Prostate gland (tissue), 2 donors: ENCODE results near the gene NPDC1. TPM values are rescaled to one million over a fixed set of nuclear protein-coding genes. Genes with fewer than 3 reads are reported as not detected.
"Not testable (repeated sequence)": the region's sequence is repeated elsewhere in the genome, so short reads cannot be mapped to it uniquely, and the experiment has no call there.

Experiments
- DNase-seq: peaks from one replicate; pipeline ENCODE4 v3.0.0-alpha.2; 2019; ENCODE audit warnings: low spot score
- H3K27ac ChIP-seq, 2 donors: fragments of 200-600 bp; sonication (generic); 2 replicates each; pipeline ENCODE4 v1.5.1; 2017 to 2019
- H3K27me3 ChIP-seq: fragments of 200-600 bp; sonication (generic); replicated peaks from 2 replicates; pipeline ENCODE4 v1.5.1; 2019; ENCODE audit not compliant: insufficient read depth
- H3K36me3 ChIP-seq, 2 donors: fragments of 200-600 bp; sonication (generic); 1 replicate in 1 of 2; 2 replicates in 1 of 2; pipeline versions ENCODE4 v1.5.1 to v1.8.1; 2017 to 2019
- H3K4me1 ChIP-seq: fragments of 200-600 bp; sonication (generic); replicated peaks from 2 replicates; pipeline ENCODE4 v1.5.1; 2019
- H3K4me3 ChIP-seq, 2 donors: fragments of 200-600 bp; sonication (generic); 2 replicates each; pipeline ENCODE4 v1.5.1; 2017 to 2019
- H3K9me3 ChIP-seq: fragments of 200-600 bp; sonication (generic); 2 replicates; pipeline ENCODE4 v1.5.1; 2017
- CTCF ChIP-seq, 4 experiments: fragments of 200-600 bp in 2 of 4; fragments of 450-650 bp in 2 of 4; sonication (generic) in 2 of 4; IDR thresholded peaks; 1 replicate in 3 of 4; 2 replicates in 1 of 4; pipeline ENCODE4 v1.5.1; 2016 to 2019; ENCODE audit warnings: antibody characterized with exemption in 4 of 4, mild to moderate bottlenecking in 2 of 4, moderate library complexity in 2 of 4
- POLR2A ChIP-seq: fragments of 450-650 bp; IDR thresholded peaks from one replicate; pipeline ENCODE4 v1.6.1; 2016; ENCODE audit warnings: antibody characterized with exemption, mild to moderate bottlenecking
- POLR2AphosphoS5 ChIP-seq: sonication (generic); formaldehyde crosslinking; IDR thresholded peaks from one replicate; pipeline ENCODE4 v1.6.1; 2017; ENCODE audit warnings: antibody characterized with exemption
- WGBS: methylation state at CpG from one replicate; pipeline ENCODE4 v1.1.5; 2018; 5-methylcytosine and 5-hydroxymethylcytosine counted together
- intact Hi-C: fragments of 100-400 bp; cut with DNase I; formaldehyde crosslinking; loops from one replicate; pipeline ENCODE4 v1.14.2; 2022
- total RNA-seq, 2 donors: library from RNA; depleted of rRNA; stranded (reverse); fragments of >200 nt; gene quantifications; one replicate each; pipeline ENCODE4 v1.1.0, GENCODE V29; 2016

Gene NPDC1
- total RNA-seq, 2 donors from 2014 or later = 384 to 427 TPM

GRCh38 chr9:137035507-137035834, 10.5 kb downstream of the NPDC1 start:
- H3K36me3 ChIP-seq = peaks cover 4 to 5% of the 10 kb centered on the region in 2 donors
- H3K9me3 ChIP-seq = no peaks in the 10 kb centered on the region
- no peak for DNase-seq
- WGBS = 15% methylated on average over 9 of the region's 9 CpGs
- H3K27ac ChIP-seq = no peak overlapping the region
- H3K4me1 ChIP-seq = peaks cover 8% of the 10 kb centered on the region
- H3K4me3 ChIP-seq = no peak overlapping the region
- TF ChIP-seq POLR2AphosphoS5 = no peak
- TF ChIP-seq POLR2A = no peak
- TF ChIP-seq CTCF (IDR thresholded peaks at IDR 0.05) = no peak
- intact Hi-C loops = loop anchor here (5.0 kb wide), 2 partner anchors 193 to 248 kb away; partner anchors contain the start of gene AJM1
- no peaks in the 10 kb centered on the region for H3K27me3 ChIP-seq

GRCh38 chr9:137034709-137035506, 11.1 kb downstream of the NPDC1 start:
- intact Hi-C loops = loop anchor here (5.0 kb wide), 3 partner anchors 83 to 248 kb away; partner anchors contain the start of genes AJM1 and LCN12

GRCh38 chr9:137034039-137034708, 11.8 kb downstream of the NPDC1 start:
- H3K27me3 ChIP-seq = no peaks in the 10 kb centered on the region
- DNase-seq = no peak
- intact Hi-C loops = loop anchor here (5.0 kb wide), 1 partner anchor 82 kb away; the partner anchor contains the start of gene LCN12

More at GRCh38 chr9:137034709-137035506, 11.1 kb downstream of the NPDC1 start:
- H3K9me3 ChIP-seq = no peaks in the 10 kb centered on the region
- DNase-seq = peak; percentile 68
- TF ChIP-seq POLR2A (no peak), POLR2AphosphoS5 (peak; percentile 65), CTCF (IDR thresholded peaks at IDR 0.05) (peak; percentile 74 to 94 (median 90))
- peak overlapping the region in 1 of 2 donors; percentile 45 for H3K27ac ChIP-seq
- H3K27me3 ChIP-seq = no peaks in the 10 kb centered on the region
- 16% methylated on average over 19 of the region's 24 CpGs for WGBS
- peaks cover 0 to 5% of the 10 kb centered on the region in 2 donors for H3K36me3 ChIP-seq
- H3K4me1 ChIP-seq = peaks cover 8% of the 10 kb centered on the region
- H3K4me3 ChIP-seq = no peak overlapping the region

GRCh38 chr9:137033481-137033880, 12.5 kb downstream of the NPDC1 start:
- H3K27ac ChIP-seq, H3K27me3 ChIP-seq, H3K4me3 ChIP-seq, DNase-seq, H3K36me3 ChIP-seq, H3K9me3 ChIP-seq: not testable (repeated sequence)
- peaks cover 16% of the 10 kb centered on the region for H3K4me1 ChIP-seq
- intact Hi-C loops = loop anchor here (5.0 kb wide), 1 partner anchor 81 kb away; the partner anchor contains the start of gene LCN12
- WGBS = 97% methylated on average over 5 of the region's 5 CpGs

More at GRCh38 chr9:137034039-137034708, 11.8 kb downstream of the NPDC1 start:
- WGBS = 47% methylated on average over 13 of the region's 15 CpGs
- Histone ChIP-seq H3K4me3 (no peak overlapping the region), H3K27ac (no peak overlapping the region), H3K36me3 (peaks cover 0 to 2% of the 10 kb centered on the region in 2 donors), H3K4me1 (peaks cover 9% of the 10 kb centered on the region), H3K9me3 (no peaks in the 10 kb centered on the region)
- no peak for TF ChIP-seq POLR2AphosphoS5
- TF ChIP-seq CTCF (IDR thresholded peaks at IDR 0.05) = peak in 1 of 4 experiments; percentile 4
- no peak for TF ChIP-seq POLR2A

GRCh38 chr9:137032858-137033257, 13.1 kb downstream of the NPDC1 start:
- no peaks in the 10 kb centered on the region for H3K27me3 ChIP-seq
- H3K4me1 ChIP-seq = peaks cover 18% of the 10 kb centered on the region
- TF ChIP-seq POLR2AphosphoS5 (no peak), POLR2A (no peak), CTCF (IDR thresholded peaks at IDR 0.05) (no peak)
- no peak overlapping the region for H3K27ac ChIP-seq
- no peaks in the 10 kb centered on the region for H3K36me3 ChIP-seq
- H3K9me3 ChIP-seq = no peaks in the 10 kb centered on the region
- no peak overlapping the region for H3K4me3 ChIP-seq
- intact Hi-C loops = loop anchor here (5.0 kb wide), 1 partner anchor 81 kb away; the partner anchor contains the start of gene LCN12
- DNase-seq = no peak
- 81% methylated on average over 10 of the region's 10 CpGs for WGBS
